Endothelial cell of umbilical vein (primary cell): Measurements from ENCODE around the gene ARF5.

Experiments
- CTCF ChIP-seq, 2 donors: IDR thresholded peaks; 1 replicate in 1 of 2; 2 replicates in 1 of 2; pipeline ENCODE4 v1.5.1; 2011; ENCODE audit warnings: low read length in 2 of 2, mild to moderate bottlenecking in 2 of 2, moderate library complexity in 2 of 2, control low read depth in 1 of 2, inconsistent platforms in 1 of 2, low read depth in 1 of 2; ENCODE audit not compliant: insufficient read depth in 1 of 2; ENCODE audit errors: extremely low read depth in 1 of 2
- EZH2 ChIP-seq: IDR thresholded peaks from 2 replicates; pipeline ENCODE4 v1.6.1; 2012; ENCODE audit warnings: borderline replicate concordance, low read depth, mild to moderate bottlenecking, moderate library complexity, low read length, inconsistent platforms; ENCODE audit not compliant: severe bottlenecking
- FOS ChIP-seq: IDR thresholded peaks from 2 replicates; pipeline ENCODE4 v1.6.1; 2011; ENCODE audit warnings: mild to moderate bottlenecking, low read length, moderate library complexity, borderline replicate concordance; ENCODE audit not compliant: insufficient read depth
- GATA2 ChIP-seq: IDR thresholded peaks from 2 replicates; pipeline ENCODE4 v1.7.0; 2011; ENCODE audit warnings: low read depth, mild to moderate bottlenecking, moderate library complexity, mixed read lengths, low read length; ENCODE audit not compliant: insufficient read length, insufficient read depth
- JUN ChIP-seq: IDR thresholded peaks from 2 replicates; pipeline ENCODE4 v1.6.1; 2011; ENCODE audit warnings: borderline replicate concordance, low read depth; ENCODE audit not compliant: insufficient read length, insufficient read depth
- MAX ChIP-seq: IDR thresholded peaks from 2 replicates; pipeline ENCODE4 v1.6.1; 2011; ENCODE audit not compliant: insufficient read depth, insufficient read length
- MYC ChIP-seq: IDR thresholded peaks from one replicate; pipeline ENCODE4 v1.6.1; 2011; ENCODE audit warnings: mild to moderate bottlenecking, low read depth, low read length
- POLR2A ChIP-seq: IDR thresholded peaks from 2 replicates; pipeline ENCODE4 v1.6.1; 2012; ENCODE audit warnings: low read depth, mild to moderate bottlenecking, control low read depth, low read length
- POLR2AphosphoS5 ChIP-seq: IDR thresholded peaks from 2 replicates; pipeline ENCODE4 v1.6.1; 2012; ENCODE audit warnings: low read depth, mild to moderate bottlenecking, control low read depth, low read length, moderate library complexity; ENCODE audit not compliant: insufficient read depth

DNA sequence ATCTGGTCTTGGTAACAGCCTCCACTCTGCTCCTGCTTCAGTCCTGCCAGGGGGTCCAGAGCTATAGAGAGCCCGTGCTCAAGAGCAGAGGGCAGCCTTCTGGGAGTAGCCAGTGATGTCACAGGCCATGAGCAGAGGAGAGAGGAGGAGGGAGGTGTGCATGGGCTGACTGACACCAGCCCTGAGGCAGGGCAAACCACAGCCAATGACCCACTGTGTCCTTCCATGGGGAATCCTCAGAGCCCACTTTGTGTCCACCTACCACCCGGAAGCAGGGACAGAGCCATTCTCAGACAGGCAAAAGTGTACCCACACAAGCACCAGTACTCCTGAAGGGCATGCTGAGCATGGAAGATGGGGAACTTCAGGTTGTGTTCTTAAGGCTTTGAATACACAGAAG lies 29.8 kb downstream of the ARF5 start, which contains the start of gene PAX4:
- no peak for TF ChIP-seq EZH2
- TF ChIP-seq CTCF (IDR thresholded peaks at IDR 0.05; ENCODE audit: extremely low read depth in 1 of 2, insufficient read depth in 1 of 2, low read depth in 1 of 2, low read length in 2 of 2), result no peak
- no peak for TF ChIP-seq POLR2AphosphoS5
- no peak for TF ChIP-seq GATA2
- TF ChIP-seq JUN, result no peak
- no peak for TF ChIP-seq MAX
- TF ChIP-seq POLR2A, result no peak
- no peak for TF ChIP-seq MYC
- no peak for TF ChIP-seq FOS
